HG03095 (cell line): ENCODE measurements around the gene MSANTD7.

ENCODE experiments used
- ATAC-seq: cut with Tn5 transposase; IDR thresholded peaks from one replicate; pipeline ENCODE4 v1.9.1; 2021; ENCODE audit warnings: moderate library complexity; ENCODE audit not compliant: unreplicated experiment

Gene MSANTD7

DNA sequence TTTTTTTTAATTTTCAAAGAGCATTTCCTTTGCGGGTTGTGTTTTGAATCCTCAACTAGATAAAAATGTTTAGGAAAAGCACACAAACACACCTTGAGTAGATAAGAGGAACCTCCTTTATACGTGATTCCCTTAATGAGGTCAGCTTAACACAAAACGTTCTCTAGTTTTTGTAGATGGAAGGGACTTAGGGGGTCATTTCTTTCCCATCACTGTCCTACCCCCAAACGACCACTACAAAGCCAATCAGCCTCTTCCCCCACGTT is 41.8 kb downstream of the MSANTD7 start:
- ATAC-seq = no peak

- no peak for ATAC-seq
Observed at GRCh38 chr10:14880229-14880628, 42.1 kb downstream of the MSANTD7 start.

DNA sequence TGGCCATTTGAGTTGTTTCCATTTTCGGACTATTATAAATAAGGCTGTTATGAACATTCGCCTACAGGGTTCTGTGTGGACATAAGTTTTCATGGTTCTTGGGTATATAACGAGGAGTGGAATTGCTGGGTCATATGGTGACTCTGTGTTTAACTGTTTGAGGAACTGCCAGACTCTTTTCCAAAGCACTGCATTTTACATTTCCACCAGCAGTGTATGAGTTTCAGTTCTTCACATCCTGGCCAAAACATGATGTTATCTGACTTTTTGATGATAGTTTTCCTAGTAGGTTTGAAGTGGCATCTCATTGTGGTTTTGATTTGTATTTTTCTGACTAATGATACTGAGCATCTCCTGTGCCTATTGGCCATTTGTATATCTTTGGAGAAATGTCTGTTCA is 46.0 kb downstream of the MSANTD7 start:
- ATAC-seq = no peak
